Measurements from ENCODE around the gene LIX1L.

LIX1L gene

GRCh38 chr1:145992958-145993617 lies 35.3 kb upstream of the LIX1L start:
- Histone ChIP-seq H3K4me3 (ENCODE audit: low read length) (peak overlapping the region; percentile 49), H3K9ac (ENCODE audit: low read length) (peak overlapping the region; percentile 83), H3K36me3 (ENCODE audit: control insufficient read depth, insufficient read depth, low read length) (peaks cover 20% of the 10 kb centered on the region), H3K27me3 (ENCODE audit: control insufficient read depth, insufficient read depth, low read length) (no peaks in the 10 kb centered on the region), H3K9me3 (ENCODE audit: control insufficient read depth, low read length) (no peaks in the 10 kb centered on the region), H3K4me1 (ENCODE audit: control insufficient read depth, insufficient read depth, low read length) (peaks cover 31% of the 10 kb centered on the region)

DNA sequence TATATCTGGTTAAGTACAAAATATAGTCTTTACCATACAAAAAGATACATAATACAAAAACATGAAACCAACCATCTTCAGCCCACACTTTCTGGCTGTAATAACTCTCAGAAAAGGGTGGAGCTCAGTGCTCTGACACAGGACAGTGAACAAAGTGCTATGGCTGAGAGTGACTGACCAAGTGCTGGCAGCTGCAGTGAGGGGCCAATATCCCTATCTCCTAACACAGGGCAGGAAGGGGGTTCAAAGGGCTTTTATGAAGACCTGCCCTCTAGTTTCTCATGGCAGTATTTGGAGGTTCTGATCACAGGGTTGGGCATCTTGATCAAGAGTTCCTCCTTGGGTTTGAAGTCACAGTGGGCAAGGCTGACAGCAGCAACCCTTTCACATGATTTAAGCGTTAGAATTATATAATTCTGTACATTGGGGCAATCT lies 34.7 kb upstream of the LIX1L start:
- H3K9ac ChIP-seq (ENCODE audit: low read length), result peak overlapping the region; percentile 83
- peaks cover 20% of the 10 kb centered on the region for H3K36me3 ChIP-seq (ENCODE audit: control insufficient read depth, insufficient read depth, low read length)
- H3K4me1 ChIP-seq (ENCODE audit: control insufficient read depth, insufficient read depth, low read length), result peaks cover 25% of the 10 kb centered on the region
- no peaks in the 10 kb centered on the region for H3K27me3 ChIP-seq (ENCODE audit: control insufficient read depth, insufficient read depth, low read length)
- no peaks in the 10 kb centered on the region for H3K9me3 ChIP-seq (ENCODE audit: control insufficient read depth, low read length)
- peak overlapping the region; percentile 49 for H3K4me3 ChIP-seq (ENCODE audit: low read length)

GRCh38 chr1:145991735-145992412 lies 34.1 kb upstream of the LIX1L start:
- peaks cover 24% of the 10 kb centered on the region for H3K4me1 ChIP-seq (ENCODE audit: control insufficient read depth, insufficient read depth, low read length)
- H3K4me3 ChIP-seq (ENCODE audit: low read length), result no peak overlapping the region

GRCh38 chr1:145990249-145990855 lies 32.5 kb upstream of the LIX1L start:
- Histone ChIP-seq H3K4me3 (ENCODE audit: low read length) (no peak overlapping the region), H3K36me3 (ENCODE audit: control insufficient read depth, insufficient read depth, low read length) (peaks cover 20% of the 10 kb centered on the region), H3K27me3 (ENCODE audit: control insufficient read depth, insufficient read depth, low read length) (no peaks in the 10 kb centered on the region)

More at GRCh38 chr1:145991735-145992412, 34.1 kb upstream of the LIX1L start:
- no peaks in the 10 kb centered on the region for H3K27me3 ChIP-seq (ENCODE audit: control insufficient read depth, insufficient read depth, low read length)
- H3K36me3 ChIP-seq (ENCODE audit: control insufficient read depth, insufficient read depth, low read length), result peaks cover 20% of the 10 kb centered on the region
- H3K9me3 ChIP-seq (ENCODE audit: control insufficient read depth, low read length), result no peaks in the 10 kb centered on the region
- peak overlapping the region; percentile 11 for H3K9ac ChIP-seq (ENCODE audit: low read length)

DNA sequence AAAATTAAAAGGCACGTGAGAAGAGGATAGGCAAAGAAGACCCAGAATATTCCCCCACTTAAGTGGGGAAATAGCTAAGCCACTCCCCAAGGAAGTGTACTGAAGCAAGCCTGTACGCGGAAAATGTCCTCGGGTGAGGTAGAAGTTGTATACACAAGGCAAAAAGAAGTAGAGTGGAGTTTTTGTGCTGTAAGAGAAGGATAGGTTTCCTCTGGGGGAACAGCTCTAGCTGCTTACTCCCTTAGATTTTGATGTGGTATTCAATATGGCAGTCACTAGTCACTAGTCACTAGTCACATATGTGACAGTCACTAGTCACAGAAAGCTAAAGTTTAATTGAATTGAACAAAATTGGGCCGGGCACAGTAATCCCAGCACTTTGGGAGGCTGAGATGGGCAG lies 31.0 kb upstream of the LIX1L start:
- Histone ChIP-seq H3K36me3 (ENCODE audit: control insufficient read depth, insufficient read depth, low read length) (peaks cover 4% of the 10 kb centered on the region), H3K4me1 (ENCODE audit: control insufficient read depth, insufficient read depth, low read length) (peaks cover 47% of the 10 kb centered on the region), H3K27me3 (ENCODE audit: control insufficient read depth, insufficient read depth, low read length) (no peaks in the 10 kb centered on the region), H3K4me3 (ENCODE audit: low read length) (no peak overlapping the region), H3K9ac (ENCODE audit: low read length) (no peak overlapping the region), H3K9me3 (ENCODE audit: control insufficient read depth, low read length) (no peaks in the 10 kb centered on the region)

More at GRCh38 chr1:145990249-145990855, 32.5 kb upstream of the LIX1L start:
- Histone ChIP-seq H3K9me3 (ENCODE audit: control insufficient read depth, low read length) (no peaks in the 10 kb centered on the region), H3K9ac (ENCODE audit: low read length) (no peak overlapping the region), H3K4me1 (ENCODE audit: control insufficient read depth, insufficient read depth, low read length) (peaks cover 36% of the 10 kb centered on the region)

GRCh38 chr1:145987926-145988325 lies 30.1 kb upstream of the LIX1L start:
- H3K4me1 ChIP-seq (ENCODE audit: control insufficient read depth, insufficient read depth, low read length), result peaks cover 49% of the 10 kb centered on the region

DNA sequence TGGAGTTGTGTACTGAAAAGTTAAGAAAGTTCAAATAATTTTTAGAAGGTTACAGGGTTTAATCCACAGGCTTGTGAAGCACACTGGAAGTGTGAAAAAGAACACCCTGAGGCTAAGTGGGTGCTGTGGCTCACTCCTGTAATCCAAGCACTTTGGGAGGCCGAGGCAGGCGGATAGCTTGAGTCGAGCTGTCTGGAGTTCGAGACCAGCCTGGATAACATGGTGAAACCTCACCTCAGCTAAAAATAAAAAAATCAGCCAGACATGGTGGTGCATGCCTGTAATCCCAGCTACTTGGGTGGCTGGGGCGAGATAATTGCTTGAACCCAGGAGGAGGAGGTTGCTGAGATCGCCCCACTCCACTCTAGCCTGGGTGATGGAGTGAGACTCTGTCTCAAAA lies 28.7 kb upstream of the LIX1L start:
- no peak overlapping the region for H3K9ac ChIP-seq (ENCODE audit: low read length)
- H3K27me3 ChIP-seq (ENCODE audit: control insufficient read depth, insufficient read depth, low read length), result no peaks in the 10 kb centered on the region
- H3K9me3 ChIP-seq (ENCODE audit: control insufficient read depth, low read length), result no peaks in the 10 kb centered on the region
- no peak overlapping the region for H3K4me3 ChIP-seq (ENCODE audit: low read length)
- peaks cover 55% of the 10 kb centered on the region for H3K4me1 ChIP-seq (ENCODE audit: control insufficient read depth, insufficient read depth, low read length)
- H3K36me3 ChIP-seq (ENCODE audit: control insufficient read depth, insufficient read depth, low read length), result no peaks in the 10 kb centered on the region

More at GRCh38 chr1:145987926-145988325, 30.1 kb upstream of the LIX1L start:
- Histone ChIP-seq H3K9me3 (ENCODE audit: control insufficient read depth, low read length) (no peaks in the 10 kb centered on the region), H3K9ac (ENCODE audit: low read length) (no peak overlapping the region), H3K4me3 (ENCODE audit: low read length) (no peak overlapping the region), H3K36me3 (ENCODE audit: control insufficient read depth, insufficient read depth, low read length) (no peaks in the 10 kb centered on the region), H3K27me3 (ENCODE audit: control insufficient read depth, insufficient read depth, low read length) (no peaks in the 10 kb centered on the region)

- H3K9ac ChIP-seq (ENCODE audit: low read length), result peak overlapping the region; percentile 26
- no peaks in the 10 kb centered on the region for H3K27me3 ChIP-seq (ENCODE audit: control insufficient read depth, insufficient read depth, low read length)
- H3K9me3 ChIP-seq (ENCODE audit: control insufficient read depth, low read length), result no peaks in the 10 kb centered on the region
- H3K4me3 ChIP-seq (ENCODE audit: low read length), result no peak overlapping the region
- peaks cover 50% of the 10 kb centered on the region for H3K4me1 ChIP-seq (ENCODE audit: control insufficient read depth, insufficient read depth, low read length)
- H3K36me3 ChIP-seq (ENCODE audit: control insufficient read depth, insufficient read depth, low read length), result no peaks in the 10 kb centered on the region
These were observed 28.0 kb upstream of the LIX1L start for GRCh38 chr1:145985502-145986439.

- peak overlapping the region; percentile 26 for H3K9ac ChIP-seq (ENCODE audit: low read length)
- H3K27me3 ChIP-seq (ENCODE audit: control insufficient read depth, insufficient read depth, low read length), result no peaks in the 10 kb centered on the region
- no peak overlapping the region for H3K4me3 ChIP-seq (ENCODE audit: low read length)
- H3K36me3 ChIP-seq (ENCODE audit: control insufficient read depth, insufficient read depth, low read length), result no peaks in the 10 kb centered on the region
- H3K9me3 ChIP-seq (ENCODE audit: control insufficient read depth, low read length), result no peaks in the 10 kb centered on the region
- H3K4me1 ChIP-seq (ENCODE audit: control insufficient read depth, insufficient read depth, low read length), result peaks cover 52% of the 10 kb centered on the region
These were observed 27.3 kb upstream of the LIX1L start for GRCh38 chr1:145985129-145985501.

- no peak overlapping the region for H3K4me3 ChIP-seq (ENCODE audit: low read length)
- no peaks in the 10 kb centered on the region for H3K9me3 ChIP-seq (ENCODE audit: control insufficient read depth, low read length)
- H3K9ac ChIP-seq (ENCODE audit: low read length), result no peak overlapping the region
- no peaks in the 10 kb centered on the region for H3K27me3 ChIP-seq (ENCODE audit: control insufficient read depth, insufficient read depth, low read length)
- no peaks in the 10 kb centered on the region for H3K36me3 ChIP-seq (ENCODE audit: control insufficient read depth, insufficient read depth, low read length)
- H3K4me1 ChIP-seq (ENCODE audit: control insufficient read depth, insufficient read depth, low read length), result peaks cover 60% of the 10 kb centered on the region
These were observed 26.4 kb upstream of the LIX1L start for GRCh38 chr1:145983960-145984830.

GRCh38 chr1:145983206-145983675 lies 25.4 kb upstream of the LIX1L start:
- H3K36me3 ChIP-seq (ENCODE audit: control insufficient read depth, insufficient read depth, low read length), result no peaks in the 10 kb centered on the region
- H3K27me3 ChIP-seq (ENCODE audit: control insufficient read depth, insufficient read depth, low read length), result no peaks in the 10 kb centered on the region
- H3K9ac ChIP-seq (ENCODE audit: low read length), result no peak overlapping the region
- no peak overlapping the region for H3K4me3 ChIP-seq (ENCODE audit: low read length)
- H3K9me3 ChIP-seq (ENCODE audit: control insufficient read depth, low read length), result no peaks in the 10 kb centered on the region
- peaks cover 70% of the 10 kb centered on the region for H3K4me1 ChIP-seq (ENCODE audit: control insufficient read depth, insufficient read depth, low read length)

All from mucosa of stomach (tissue), 1 donor.